LNCAP (cell line): ENCODE results near the gene LIPH.

Experiments
- TF ChIP-seq, protein P1 (sequence below): fragments of 450-650 bp; IDR thresholded peaks from 2 replicates; pipeline ENCODE4 v1.5.1; 2017; ENCODE audit warnings: mild to moderate bottlenecking

Gene LIPH

DNA sequence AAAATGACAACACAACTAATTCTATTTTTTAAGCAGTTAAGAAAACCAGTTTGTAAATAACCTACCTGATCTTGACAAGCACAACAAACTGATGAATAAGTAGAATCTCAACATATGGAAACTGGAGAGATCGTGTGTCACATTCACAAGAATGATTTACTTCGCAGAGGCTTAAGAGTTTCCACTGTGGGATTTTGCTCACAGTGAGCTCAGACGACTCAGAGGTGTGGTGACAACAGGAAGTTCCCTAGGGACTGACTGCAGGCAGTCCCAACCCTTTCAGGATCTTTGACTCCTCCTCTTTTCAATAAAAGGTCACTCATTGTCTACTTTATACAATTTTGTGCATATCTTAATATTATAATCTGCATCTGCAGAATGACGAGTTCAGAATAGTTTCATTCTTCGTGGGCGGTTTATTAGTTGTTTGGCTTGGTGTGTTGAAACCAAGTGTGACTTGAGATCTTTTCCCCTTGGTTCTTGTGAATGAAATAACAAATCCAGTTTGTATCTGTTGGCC, at the start of gene LIPH:
LIPH (minus strand) TSS at position 231 of the 520 bp plus-strand sequence; CDS start at position 114, 117 bp downstream.
- TF ChIP-seq, protein P1, sequence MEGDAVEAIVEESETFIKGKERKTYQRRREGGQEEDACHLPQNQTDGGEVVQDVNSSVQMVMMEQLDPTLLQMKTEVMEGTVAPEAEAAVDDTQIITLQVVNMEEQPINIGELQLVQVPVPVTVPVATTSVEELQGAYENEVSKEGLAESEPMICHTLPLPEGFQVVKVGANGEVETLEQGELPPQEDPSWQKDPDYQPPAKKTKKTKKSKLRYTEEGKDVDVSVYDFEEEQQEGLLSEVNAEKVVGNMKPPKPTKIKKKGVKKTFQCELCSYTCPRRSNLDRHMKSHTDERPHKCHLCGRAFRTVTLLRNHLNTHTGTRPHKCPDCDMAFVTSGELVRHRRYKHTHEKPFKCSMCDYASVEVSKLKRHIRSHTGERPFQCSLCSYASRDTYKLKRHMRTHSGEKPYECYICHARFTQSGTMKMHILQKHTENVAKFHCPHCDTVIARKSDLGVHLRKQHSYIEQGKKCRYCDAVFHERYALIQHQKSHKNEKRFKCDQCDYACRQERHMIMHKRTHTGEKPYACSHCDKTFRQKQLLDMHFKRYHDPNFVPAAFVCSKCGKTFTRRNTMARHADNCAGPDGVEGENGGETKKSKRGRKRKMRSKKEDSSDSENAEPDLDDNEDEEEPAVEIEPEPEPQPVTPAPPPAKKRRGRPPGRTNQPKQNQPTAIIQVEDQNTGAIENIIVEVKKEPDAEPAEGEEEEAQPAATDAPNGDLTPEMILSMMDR, result no peak

DNA sequence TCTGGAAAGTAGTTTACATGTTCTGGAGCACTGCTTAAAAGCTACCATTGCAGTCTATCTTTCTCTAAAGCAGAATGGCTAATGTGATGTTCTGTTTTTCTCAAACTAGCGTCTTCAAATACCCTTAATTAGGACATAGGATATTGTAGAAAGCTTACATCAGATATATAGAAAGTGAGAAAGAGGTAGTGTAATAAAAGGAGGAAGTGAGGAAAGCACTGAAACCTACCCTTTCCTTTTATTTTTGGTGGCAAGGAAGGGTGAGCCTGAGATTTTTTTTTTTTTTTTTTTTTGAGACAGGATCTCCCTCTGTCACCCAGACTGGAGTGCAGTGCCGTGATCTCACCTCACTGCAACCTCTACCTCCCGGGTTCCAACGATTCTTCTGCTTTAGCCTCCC, 43.1 kb upstream of the LIPH start:
- TF ChIP-seq, protein P1, result no peak

DNA sequence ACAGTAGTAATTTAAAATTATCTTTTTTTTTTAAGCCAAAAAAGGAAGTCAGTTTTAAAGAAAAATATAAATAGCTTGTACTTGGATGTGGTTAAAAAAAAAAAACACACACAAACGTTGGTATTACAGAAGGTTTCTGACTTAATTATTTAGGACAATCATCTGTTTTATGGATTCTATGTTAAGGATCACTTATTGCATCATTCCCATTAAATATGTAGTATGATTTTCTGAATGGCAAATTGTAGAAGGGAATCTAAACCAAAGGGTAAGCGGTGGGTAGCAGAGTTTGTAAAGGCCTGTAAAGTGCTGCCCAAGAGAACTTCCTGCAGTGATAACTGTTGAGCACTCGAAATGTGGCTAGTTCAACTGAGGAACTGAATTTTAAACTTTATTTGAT, 41.7 kb upstream of the LIPH start:
- TF ChIP-seq, protein P1, result no peak

DNA sequence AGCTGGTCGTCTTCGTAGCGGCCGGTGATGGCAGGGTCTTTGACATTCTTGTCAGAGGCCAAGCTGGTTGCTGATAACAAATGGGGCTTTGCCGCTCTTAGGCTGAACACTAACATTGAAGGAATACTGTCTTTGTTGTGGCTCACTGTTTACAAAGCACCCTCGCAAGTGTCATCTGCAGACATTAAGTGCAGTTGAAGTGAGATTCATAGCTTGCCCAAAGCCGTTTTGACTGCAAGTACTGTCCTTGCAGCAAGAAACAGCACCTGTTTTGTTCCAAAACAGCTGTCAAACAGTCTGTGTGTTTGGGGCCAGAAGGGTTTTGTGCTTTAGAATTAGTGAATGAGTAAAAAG, 34.3 kb upstream of the LIPH start:
- TF ChIP-seq, protein P1, result no peak

DNA sequence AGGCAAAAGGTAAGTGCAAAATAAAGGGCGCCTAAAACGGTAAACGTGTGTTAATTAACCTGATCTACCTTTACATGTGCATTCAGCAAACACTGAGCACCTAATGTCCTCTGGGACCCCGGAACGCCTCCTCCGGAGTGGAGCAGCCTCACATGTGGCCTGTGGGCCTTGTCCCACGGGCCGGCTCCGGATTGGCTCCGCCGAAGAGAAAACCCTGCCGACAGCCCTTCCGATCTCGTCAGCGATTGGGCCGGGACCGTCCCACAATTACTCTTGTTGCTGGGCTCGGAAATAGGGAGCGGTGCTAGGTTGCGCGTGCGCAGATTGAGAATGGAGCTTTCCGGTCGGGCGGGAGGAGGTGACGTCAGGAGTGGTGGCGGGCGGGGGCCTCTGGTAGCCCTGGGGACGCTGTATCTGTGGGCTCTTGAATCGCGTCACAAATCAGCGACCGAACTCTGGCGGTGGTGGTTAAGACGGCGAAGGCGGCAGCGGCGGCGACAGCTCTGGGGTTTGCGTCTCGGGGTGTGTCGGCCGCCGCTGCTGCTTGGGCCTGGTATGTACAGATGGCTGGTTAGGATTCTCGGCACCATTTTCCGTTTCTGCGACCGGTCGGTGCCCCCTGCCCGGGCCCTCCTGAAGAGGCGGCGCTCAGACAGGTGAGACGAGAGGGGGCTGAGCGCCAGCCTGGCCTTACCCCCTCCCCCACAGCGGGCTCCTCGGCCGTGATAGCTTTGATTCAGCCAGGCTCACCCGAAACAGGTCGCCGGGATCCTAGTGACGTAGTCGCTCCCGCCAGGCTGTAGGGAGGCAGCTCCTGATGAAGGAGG, 33.7 kb upstream of the LIPH start, which contains the start of gene SENP2:
SENP2 (plus strand) TSS at position 437 of the 827 bp plus-strand sequence; CDS start at position 556, 119 bp downstream.
- TF ChIP-seq, protein P1, result no peak

DNA sequence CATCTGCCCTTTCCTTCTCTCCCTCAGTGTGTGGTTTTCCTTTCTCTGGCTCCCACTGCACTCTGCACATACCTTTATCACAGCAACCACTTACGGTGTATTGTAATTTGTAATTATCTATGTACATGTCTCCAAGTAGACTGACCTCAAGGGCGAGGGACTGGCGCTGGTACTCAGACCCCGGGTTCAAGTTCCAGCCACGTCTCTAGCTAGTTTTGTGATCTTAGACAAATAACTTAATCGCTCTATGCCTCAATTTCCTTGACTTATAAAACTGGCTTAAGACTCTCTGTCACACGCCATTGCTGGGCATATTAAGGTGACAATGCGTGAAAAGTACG, 33.1 kb upstream of the LIPH start:
- TF ChIP-seq, protein P1, result no peak

DNA sequence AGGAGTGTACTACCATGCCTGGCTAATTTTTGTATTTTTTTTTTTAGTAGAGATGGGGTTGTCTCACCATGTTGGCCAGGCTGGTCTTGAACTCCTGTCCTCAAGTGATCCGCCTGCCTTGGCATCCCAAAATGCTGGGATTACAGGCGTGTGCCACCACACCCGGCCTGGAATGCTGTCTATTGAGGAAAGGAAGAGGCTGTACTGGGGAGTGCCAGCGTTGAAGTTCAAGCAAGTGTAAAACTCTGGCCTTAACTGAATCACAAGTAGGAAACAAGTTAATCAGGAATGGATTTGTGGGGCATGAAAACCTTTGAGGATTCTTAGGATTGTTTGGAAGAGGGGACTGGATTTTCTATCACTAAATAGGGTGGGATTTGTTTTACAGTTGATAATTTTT, 32.3 kb upstream of the LIPH start:
- TF ChIP-seq, protein P1, result no peak
